Measurements from ENCODE around the gene EPS8L2.
"Not testable (repeated sequence)": the region's sequence is repeated elsewhere in the genome, so short reads cannot be mapped to it uniquely, and the experiment has no call there.

EPS8L2 gene

GRCh38 chr11:688681-689080 lies 17.4 kb upstream of the EPS8L2 start:
- H3K4me3 ChIP-seq (ENCODE audit: low read length), result no peak overlapping the region
- no peak for TF ChIP-seq CTCF (conservative IDR thresholded peaks at IDR 0.05; ENCODE audit: low read depth, low read length)
- no peak for DNase-seq (ENCODE audit: low read depth)

GRCh38 chr11:689625-690024 lies 16.4 kb upstream of the EPS8L2 start:
- DNase-seq (ENCODE audit: low read depth), result no peak
- no peak for TF ChIP-seq CTCF (conservative IDR thresholded peaks at IDR 0.05; ENCODE audit: low read depth, low read length)
- H3K4me3 ChIP-seq (ENCODE audit: low read length), result no peak overlapping the region

- DNase-seq (ENCODE audit: low read depth); H3K4me3 ChIP-seq (ENCODE audit: low read length): not testable (repeated sequence)
These were observed 15.8 kb upstream of the EPS8L2 start for GRCh38 chr11:690244-690643.

- TF ChIP-seq CTCF (conservative IDR thresholded peaks at IDR 0.05; ENCODE audit: low read depth, low read length), result no peak
- H3K4me3 ChIP-seq (ENCODE audit: low read length), result no peak overlapping the region
- no peak for DNase-seq (ENCODE audit: low read depth)
These were observed 15.0 kb upstream of the EPS8L2 start for GRCh38 chr11:690738-691633.

- no peak for DNase-seq (ENCODE audit: low read depth)
- no peak for TF ChIP-seq CTCF (conservative IDR thresholded peaks at IDR 0.05; ENCODE audit: low read depth, low read length)
- no peak overlapping the region for H3K4me3 ChIP-seq (ENCODE audit: low read length)
These were observed 14.1 kb upstream of the EPS8L2 start for GRCh38 chr11:691710-692590.

- TF ChIP-seq CTCF (conservative IDR thresholded peaks at IDR 0.05; ENCODE audit: low read depth, low read length), result no peak
- no peak for DNase-seq (ENCODE audit: low read depth)
- peak overlapping the region; percentile 39 for H3K4me3 ChIP-seq (ENCODE audit: low read length)
These were observed 13.1 kb upstream of the EPS8L2 start for GRCh38 chr11:692824-693414.

GRCh38 chr11:693415-693831 lies 12.6 kb upstream of the EPS8L2 start:
- no peak for DNase-seq (ENCODE audit: low read depth)
- no peak for TF ChIP-seq CTCF (conservative IDR thresholded peaks at IDR 0.05; ENCODE audit: low read depth, low read length)
- peak overlapping the region; percentile 39 for H3K4me3 ChIP-seq (ENCODE audit: low read length)

Measured in retinal pigment epithelial cell (primary cell).